HuH-7.5 (cell line): ENCODE results near the gene SPARC.
"Not testable (repeated sequence)": the region's sequence is repeated elsewhere in the genome, so short reads cannot be mapped to it uniquely, and the experiment has no call there.

ENCODE experiments used
- DNase-seq: peaks from one replicate; pipeline ENCODE4 v3.0.0; 2011; ENCODE audit warnings: low spot score

Gene SPARC

GRCh38 chr5:151686674-151687407 lies at the start of gene SPARC:
SPARC (minus strand) TSS chr5:151686915; CDS start chr5:151676188, 10,727 bp downstream.
- no peak for DNase-seq

- DNase-seq: no peak
Measured at GRCh38 chr5:151735646-151736045, 48.9 kb upstream of the SPARC start.

GRCh38 chr5:151734064-151734408 lies 47.3 kb upstream of the SPARC start:
- DNase-seq: no peak

GRCh38 chr5:151733358-151734063 lies 46.8 kb upstream of the SPARC start:
- DNase-seq: no peak

- DNase-seq: no peak
Measured at GRCh38 chr5:151730381-151730780, 43.7 kb upstream of the SPARC start.

DNA sequence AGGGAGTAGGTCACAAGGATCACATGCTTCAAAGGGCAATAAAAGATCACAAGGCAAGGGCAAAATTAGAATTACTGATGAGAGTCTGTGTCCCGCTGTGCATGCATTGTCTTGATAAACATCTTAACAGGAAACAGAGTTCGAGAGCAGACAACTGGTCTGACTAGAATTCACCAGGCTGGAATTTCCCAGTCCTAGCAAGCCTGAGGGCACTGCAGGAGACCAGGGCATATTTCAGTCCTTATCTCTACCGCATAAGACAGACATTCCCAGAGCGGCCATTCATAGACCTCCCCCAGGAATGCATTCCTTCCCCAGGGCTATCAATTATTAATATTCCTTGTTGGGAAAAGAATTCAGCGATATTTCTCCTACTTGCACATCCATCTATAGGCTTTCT lies 42.9 kb upstream of the SPARC start:
- not testable (repeated sequence) for DNase-seq

GRCh38 chr5:151724360-151724759 lies 37.6 kb upstream of the SPARC start:
- no peak for DNase-seq

DNA sequence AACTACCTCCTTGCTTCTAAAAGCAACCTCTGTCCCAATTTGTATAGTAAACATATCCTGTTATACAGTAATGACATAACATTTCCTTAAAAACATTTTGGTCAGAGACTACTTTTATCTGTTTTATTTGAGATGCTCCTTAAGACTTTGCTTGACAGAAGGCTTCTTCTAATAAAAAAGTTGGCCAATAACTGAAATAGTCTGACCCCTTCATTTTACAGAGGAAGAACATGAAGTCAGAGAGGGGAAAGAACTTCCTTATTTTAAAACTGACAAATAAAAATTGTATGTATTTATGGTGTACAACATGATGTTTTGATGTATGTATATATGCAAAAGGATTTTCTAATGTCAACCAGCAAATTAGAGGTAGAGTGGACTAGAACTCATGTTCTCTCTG lies 35.8 kb upstream of the SPARC start:
- no peak for DNase-seq

- DNase-seq: no peak
Measured at GRCh38 chr5:151721812-151722391, 35.2 kb upstream of the SPARC start.

GRCh38 chr5:151721087-151721646 lies 34.5 kb upstream of the SPARC start:
- DNase-seq: no peak

GRCh38 chr5:151720215-151720614 lies 33.5 kb upstream of the SPARC start:
- DNase-seq: no peak

DNA sequence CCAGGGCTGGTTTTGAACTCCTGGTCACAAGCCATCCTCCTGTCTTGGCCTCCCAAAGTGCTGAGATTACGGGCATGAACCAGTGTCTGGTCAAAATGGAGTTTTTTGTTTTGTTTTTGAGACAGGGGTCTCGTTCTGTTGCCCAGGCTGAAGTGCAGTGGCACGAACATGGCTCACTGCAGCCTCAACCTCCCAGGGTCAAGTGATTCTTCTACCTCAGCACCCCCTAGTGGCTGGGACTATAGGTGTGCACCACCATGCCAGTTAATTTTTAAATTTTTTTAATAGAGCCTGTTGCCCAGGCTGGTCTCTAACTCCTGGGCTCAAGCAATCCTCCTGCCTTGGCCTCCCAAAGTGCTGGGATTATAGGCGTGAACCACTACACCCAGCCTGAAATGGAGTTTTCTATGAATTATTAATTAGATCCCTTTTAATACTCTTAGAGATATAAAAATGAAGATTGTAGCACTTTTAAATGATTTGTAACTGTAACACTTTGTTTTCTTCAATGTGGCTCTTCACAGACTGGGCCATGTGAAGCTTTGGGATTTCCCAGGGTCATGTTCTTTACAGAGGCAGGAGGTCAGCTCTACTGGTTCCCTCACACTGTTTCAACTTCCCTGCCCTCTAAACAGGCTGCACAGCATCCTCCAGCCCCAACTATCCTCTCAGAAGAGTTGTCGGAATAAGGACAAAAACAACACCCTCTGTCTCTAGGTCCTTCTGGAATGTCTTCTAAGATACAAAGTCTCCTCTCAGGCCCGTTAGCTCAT lies 32.7 kb upstream of the SPARC start:
- DNase-seq: no peak

DNA sequence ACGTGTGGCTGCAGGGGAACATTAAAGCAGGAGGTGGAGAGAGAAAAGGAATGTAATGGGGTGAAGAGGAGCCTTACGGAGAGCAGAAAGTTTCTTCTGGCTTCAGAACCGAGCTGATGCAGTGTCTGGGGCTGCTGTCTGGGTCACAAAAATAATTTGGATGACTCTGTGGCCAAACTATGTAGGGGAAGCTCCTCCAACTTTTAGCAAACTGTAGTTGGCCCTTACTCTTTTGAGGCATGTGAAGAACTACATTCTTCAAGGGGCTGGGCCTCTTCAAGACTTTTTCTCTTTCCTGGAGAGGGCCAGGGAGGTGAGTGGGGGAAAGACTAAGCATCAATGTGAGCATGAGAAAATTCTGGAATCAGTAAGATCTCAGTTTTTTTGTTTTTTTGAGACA lies 31.9 kb upstream of the SPARC start:
- no peak for DNase-seq

DNA sequence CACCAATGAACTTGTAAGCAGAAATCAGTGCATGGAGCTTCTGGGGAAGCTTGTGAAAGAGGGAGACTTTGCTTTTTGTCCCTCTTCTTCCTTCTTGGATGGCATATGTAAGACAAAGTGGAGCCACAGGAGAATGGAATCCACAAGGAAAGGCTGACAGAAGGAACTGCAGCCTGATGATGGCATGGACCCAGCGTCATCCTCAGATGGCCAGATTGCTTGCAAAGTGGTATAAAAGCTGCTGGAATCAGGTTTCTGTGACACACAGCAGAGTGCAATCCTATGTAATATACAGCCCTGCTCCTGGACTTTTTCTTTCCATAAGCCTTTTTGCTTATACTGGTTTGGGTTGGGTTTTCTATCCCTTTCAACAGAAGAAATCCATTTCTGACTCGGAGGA lies 31.4 kb upstream of the SPARC start:
- no peak for DNase-seq

DNA sequence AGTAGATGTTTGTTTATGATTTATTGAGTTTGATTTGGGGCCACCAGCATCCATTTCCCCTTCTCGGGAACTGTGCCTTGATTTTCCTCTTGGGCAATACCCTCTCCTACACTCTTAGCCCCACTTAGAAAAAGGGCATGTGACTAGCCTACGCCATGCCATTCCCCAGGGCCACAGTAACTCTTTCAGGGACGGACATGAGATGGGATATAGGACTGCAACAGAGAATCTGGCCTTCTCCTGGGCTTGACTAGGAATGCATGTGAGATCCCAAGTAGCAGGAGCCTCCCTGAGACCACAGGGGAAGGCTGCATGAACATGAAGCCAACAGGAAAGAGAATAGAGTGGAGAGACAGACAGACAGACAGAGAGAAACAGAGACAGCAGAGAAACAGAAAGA lies 30.7 kb upstream of the SPARC start:
- DNase-seq: no peak

DNA sequence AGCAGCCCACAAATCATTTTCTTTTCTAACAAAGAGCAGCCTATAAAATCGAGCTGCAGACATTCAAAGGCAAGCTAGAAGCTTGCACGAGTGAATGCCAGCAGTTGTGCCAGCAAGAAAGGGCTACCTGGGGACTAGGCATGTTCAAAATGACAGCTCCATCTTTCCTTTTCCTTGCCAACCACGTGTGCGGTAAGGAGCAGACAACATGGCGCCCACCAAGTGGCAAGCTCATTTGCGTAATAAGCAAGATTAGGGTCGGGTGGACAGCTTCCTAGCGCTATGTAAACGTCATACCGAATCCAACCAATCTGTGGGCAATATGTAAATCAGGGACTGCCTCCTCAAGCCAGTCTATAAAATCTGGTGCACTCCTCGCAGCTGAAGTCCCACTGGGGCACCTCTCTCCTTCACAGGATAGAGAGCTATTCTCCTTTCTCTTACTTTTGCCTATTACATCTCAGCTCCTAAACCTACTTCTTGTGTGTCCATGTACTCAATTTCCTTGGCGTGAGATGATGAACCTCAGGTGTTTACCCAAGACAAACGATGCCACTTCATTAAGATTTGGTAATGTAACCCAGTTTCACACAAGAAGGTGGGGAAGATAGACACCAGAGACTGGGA lies 22.5 kb upstream of the SPARC start:
- no peak for DNase-seq

DNA sequence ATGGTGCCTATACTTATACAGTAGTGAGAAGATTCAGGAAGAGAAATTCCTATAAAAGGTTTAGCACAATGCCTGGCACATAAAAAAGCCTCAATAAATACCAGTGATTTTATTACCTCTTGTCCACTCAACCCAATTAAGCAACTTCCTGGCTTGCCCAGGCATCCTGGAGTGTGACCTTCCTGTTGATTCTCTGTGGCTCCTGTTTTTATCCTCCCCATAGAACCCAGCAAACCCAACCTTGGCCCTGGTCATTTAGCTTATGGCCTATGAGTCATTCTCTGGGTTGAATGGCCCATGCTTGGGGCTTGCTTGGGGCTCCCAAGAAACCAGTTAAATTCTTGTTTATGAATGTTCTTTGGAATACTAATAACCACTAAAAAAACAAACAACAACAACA lies 21.4 kb upstream of the SPARC start:
- DNase-seq: no peak

GRCh38 chr5:151707567-151707966 lies 20.9 kb upstream of the SPARC start:
- DNase-seq: no peak

- no peak for DNase-seq
Measured at GRCh38 chr5:151706906-151707305, 20.2 kb upstream of the SPARC start.

DNA sequence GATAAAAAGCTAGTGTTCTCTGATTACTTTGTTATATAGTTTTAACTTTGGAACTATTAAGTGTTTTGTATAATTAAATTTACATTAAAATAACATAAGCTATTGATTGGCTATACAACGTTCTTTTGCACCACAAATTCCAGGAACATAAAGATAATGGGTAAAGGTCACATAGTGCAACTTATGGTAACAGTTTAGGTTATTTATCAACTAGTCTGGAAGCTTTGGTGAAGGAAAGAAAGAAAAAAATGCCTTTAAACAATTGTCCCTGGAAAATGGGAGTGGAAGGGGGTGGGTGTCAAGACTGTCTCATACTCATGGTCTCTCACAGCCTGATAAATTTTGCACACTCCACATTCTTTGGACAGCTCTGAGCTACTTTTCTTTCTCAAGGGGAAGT lies 17.1 kb upstream of the SPARC start:
- DNase-seq: no peak

GRCh38 chr5:151703227-151703626 lies 16.5 kb upstream of the SPARC start:
- DNase-seq: no peak

GRCh38 chr5:151700820-151701219 lies 14.1 kb upstream of the SPARC start:
- DNase-seq: no peak
